GM21360 (cell line): ENCODE results near the gene MTAP.

ENCODE experiments used
- ATAC-seq: cut with Tn5 transposase; IDR thresholded peaks from one replicate; pipeline ENCODE4 v1.9.1; 2021; ENCODE audit warnings: mild to moderate bottlenecking, moderate library complexity; ENCODE audit not compliant: unreplicated experiment

Gene MTAP

DNA sequence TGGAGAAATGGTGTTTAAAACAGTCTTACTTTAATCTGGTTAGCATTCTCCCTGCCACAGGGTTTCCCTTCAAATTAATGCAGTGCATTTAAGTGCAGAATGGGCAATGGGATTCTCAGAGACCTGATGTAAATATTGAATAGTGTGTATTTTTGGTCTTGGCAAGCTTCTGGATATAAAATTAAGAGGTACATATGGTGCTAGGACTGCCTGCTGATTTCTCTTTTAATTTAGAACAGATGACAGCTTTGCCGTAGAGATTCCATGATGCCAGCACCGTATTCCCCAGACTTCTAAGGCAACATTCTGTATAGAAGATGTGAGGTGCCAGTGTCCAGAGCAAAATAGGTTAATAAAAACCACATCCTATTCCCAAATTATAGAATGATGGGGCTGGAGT lies 1.9 kb downstream of the MTAP start:
- ATAC-seq = no peak

DNA sequence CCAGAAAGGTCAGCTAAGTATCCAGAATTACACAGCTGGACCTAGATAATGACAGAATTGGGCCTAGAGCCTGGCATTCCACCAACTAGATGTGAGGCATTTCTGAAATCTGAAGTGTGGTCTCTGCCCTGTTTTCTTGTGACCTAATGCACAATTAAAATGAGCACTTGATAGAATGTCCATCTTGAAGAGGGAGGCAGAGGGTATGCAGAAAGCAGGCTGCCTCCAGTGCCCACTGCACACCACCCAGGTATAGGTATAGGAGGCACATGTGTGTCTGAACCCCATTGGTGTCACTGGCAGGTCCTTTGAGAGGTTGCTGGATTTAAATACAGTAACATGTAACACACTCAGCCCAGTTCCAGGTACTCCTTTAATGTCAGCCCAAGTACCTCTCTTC lies 2.4 kb downstream of the MTAP start:
- ATAC-seq = no peak

DNA sequence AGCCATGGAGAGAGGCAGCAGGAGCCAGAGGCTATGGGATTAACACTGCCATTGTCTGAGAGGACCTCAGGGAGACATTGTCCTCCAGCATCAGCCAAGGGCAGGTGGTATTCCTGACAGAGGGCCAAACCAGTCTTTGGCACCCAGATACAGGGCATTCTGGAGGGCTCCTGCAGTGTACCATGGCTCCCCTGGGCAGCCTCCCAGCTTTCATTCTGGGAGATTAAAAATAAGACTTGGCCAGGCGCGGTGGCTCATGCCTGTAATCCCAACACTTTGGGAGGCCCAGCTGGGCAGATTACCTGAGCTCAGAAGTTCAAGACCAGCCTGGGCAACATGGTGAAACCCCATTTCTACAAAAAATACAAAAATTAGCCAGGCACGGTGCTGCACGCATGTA lies 4.2 kb downstream of the MTAP start:
- no peak for ATAC-seq

DNA sequence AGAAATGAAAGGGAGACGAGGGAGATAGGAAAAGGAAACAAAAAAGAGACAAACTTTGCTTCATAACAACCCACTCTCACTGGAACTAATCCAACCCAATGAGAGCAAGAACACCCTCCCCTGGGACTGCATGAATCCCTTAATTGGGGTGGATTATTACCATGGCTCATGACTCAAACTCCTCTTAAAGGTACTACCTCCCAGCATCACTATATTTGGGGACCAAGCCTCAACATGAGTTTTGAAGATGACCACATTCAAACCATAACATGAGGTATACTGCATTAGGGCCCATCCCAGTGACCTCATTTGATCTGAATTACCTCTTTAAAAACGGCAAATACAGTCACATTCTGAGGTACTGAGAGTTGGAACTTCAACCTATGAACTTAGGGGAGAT lies 8.0 kb downstream of the MTAP start:
- no peak for ATAC-seq

DNA sequence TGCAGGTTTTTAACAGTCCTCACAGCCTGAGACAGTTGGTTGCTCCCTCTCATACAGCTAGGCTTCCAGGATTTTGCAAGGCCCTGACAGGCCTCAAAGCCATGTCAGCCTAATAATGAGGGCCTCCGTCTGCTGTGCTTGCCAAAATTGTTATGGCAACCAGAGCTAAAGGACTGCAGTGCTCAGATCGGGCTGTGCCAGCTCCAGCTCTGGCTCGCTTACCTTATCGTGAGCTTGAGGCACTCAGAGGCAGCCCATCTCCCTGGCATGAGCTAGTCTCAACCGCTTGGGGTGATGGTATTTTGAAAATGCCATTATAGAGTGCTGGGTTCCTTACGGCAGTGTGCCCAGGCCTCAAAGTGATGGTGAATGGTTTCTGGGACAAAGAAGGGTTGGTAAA lies 8.4 kb downstream of the MTAP start:
- no peak for ATAC-seq

DNA sequence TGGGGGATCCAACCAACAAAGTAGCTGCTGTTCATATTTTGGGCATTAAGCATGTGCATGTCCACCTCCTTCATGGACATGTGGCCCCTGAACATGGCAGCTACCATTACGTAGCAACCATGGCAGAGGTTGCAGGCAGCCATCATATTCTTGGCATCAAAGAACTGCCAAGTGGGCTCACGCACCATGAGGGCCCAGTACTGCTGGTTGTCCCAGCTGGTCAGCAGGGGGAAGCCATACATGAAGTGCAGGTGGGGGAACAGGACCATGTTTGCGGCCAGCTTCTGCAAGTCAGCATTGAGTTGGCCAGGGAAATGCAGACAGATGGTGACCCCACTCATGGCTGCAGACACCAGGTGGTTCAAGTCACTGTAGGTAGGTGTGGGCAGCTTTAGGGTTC lies 9.5 kb downstream of the MTAP start:
- ATAC-seq = no peak

DNA sequence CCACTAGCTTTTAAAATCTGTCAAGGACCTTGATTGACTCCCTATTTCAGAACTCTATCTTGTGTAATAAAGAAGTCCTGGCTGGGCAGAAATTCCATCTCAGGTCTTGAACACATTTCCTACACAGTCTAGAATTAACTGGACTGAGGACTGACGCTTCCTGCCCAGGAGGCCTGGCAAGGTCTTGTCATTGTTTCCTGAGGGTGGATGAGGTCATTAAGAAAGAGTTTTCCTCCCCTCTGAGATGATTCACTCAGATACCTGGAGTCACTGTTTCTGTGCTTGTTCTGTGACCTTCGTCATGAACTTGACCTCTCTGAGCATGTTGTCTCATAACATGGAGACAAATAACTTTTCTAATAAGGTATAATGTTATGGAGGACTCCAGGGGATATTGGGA lies 10.0 kb downstream of the MTAP start:
- ATAC-seq = no peak

DNA sequence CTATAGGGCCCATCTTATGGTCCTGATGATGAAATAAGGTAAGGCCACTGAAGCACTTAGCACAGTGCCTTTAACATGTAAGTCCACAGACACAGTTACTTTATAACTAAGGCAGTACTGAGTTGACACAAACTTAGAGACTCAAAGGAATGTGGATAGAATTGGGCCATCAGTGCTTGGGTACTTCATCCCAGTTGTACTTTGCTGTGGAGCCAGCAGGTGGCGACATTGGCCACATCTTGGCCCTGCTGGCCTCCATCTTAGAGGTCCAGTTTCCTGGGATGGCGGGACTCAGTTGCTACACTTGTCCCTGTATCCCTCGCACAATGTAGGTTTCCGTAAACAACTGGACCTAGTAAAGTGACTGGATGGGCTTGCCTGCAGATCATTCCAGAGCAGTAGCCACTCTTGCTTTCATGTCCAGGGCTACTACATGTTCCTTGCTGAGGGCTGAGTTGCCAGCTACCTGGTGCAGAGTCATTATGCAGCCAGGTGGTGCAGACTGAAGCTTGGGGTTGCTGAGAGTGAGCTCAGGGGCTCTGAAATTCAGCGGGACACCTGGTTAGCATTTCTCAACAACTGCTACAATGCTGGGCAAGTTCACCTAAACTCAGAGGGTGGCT lies 10.6 kb downstream of the MTAP start:
- ATAC-seq = peak; percentile 64

DNA sequence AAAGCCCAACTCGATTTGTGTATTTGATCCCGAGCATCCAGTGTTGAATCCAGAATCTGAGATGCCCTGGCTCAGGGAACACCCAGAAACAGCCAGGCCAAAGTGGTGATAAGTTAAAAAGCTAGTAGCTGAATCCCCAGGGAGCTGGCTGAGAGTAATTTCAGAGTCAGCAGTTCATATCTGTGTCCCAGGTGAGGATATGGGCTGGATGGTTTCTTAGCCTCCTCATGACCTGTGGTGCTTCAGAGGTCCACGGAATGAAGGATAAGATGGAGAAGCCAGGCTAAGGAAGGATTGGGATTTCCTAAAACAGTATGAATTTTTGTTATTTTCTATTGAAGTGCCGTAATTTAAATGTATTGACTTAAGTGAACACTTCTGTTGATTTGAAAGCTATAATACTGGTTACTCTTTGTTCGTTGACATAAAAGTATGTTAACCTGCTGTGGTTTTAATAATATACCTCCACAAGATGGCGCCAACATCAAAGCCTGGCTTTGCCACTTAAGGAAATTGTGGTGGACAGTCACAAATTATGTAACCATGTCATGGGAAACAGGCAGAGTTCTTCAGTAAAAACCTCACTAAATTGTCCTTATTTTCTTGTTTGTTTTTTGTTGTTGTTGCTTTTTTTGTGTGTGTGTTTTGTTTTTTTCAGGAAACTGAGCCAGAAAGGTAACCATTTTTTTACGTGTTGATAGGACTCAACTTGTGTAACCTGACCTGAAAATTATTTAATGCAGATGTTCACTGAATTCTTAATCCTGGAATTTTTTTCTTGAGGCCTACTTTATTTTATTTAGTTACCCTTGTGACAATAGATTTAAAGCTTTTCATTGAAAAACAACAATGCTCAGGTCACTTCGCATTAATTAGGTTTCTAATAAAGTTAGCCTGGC lies 11.4 kb downstream of the MTAP start:
- ATAC-seq = no peak

DNA sequence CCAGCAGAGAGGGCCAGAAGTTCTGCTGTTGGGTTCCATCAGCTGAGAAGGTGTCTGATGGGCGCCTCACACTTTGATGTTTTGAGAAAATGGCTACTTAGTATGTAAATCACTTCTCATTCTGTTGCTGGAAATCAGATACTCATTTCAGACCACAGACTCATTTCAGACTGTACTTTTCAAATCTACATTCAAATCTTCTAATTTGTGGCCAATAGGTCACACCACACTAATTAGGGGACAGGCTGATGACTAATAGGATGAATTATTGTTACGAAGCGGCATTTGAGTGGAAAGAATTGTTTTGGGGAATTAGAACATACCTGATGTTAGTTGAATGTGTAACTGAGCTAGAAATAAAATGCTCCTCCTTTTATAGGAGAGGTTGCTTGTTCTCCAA lies 13.2 kb downstream of the MTAP start:
- no peak for ATAC-seq

DNA sequence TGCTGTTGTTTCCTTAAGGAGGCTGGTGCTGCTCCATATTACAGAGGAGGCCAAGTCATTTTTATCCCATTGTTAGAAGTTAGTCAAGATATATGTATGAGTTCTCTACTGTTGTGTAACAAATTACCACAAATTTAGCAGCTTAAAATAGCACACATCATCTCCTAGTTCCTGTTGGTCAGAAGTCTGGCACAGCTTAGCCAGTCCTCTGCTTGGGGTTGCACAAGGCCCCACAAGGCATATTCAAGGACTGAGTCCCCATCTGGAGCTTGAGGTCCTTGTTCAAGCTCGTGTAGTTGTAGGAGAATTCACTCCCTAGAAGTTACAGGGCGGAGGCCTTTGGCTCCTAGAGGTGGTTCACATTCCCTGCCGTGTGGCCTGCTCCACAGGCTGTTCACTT lies 14.7 kb downstream of the MTAP start:
- no peak for ATAC-seq

DNA sequence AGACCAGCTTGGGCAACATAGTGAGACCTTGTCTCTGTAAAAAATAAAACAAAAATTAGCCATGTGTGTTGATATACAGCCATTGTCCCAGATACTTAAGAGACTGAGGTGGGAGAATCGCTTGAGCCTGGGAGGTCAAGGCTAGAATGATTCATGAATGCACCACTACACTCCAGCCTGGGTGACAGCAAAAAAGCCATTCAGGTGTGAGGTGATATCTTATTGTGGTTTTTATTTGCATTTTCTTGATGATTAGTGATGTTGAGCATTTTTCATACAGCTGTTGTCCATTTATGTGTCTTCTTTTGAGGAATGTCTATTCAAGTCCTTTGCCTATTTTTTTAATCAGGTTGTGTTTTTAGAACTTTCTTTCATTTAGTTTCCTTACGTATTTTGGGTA lies 23.2 kb downstream of the MTAP start:
- no peak for ATAC-seq

DNA sequence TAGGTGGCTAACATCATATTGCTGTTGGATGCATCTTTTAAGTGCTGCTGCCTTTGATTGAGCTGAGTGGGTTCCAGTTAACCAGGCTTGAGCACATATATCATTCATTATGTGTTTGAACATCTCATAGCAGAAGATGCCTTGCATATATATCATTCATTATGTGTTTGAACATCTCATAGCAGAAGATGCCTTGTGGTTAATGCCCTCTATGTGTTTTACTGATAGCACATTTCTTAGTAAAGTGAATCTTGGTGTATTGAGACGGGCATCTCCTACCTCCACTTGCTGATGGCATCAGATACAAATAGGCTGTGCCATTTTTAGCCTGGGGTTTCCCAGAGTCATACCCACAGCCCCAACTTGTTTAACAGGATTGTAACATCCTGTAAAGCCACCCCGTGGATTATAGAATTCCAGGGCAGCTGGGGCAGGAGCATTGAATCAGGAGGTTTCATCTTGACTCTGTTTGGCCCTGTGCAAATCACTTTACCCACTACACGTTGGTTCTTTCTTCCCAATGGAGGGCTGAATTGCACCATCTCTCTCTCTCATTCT lies 26.5 kb downstream of the MTAP start:
- ATAC-seq = no peak

DNA sequence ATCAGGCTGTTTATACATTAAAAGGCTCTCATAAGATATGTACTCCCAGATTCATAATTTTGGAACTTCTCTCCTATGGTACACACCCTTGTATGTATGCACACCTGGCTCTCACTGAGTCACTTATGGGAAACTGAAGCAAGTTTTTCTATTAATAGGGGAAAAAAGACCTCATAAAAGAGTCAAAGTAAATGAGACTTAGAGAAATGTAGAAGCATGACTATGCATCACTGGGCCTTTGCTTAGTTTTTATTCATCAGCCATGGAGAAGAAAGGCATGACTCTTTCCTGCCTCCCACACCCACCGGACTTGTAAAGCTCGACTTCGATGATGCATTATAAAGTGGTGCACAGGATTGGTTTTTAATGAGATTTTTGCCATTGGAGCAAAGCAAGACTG lies 28.2 kb downstream of the MTAP start:
- ATAC-seq = no peak

DNA sequence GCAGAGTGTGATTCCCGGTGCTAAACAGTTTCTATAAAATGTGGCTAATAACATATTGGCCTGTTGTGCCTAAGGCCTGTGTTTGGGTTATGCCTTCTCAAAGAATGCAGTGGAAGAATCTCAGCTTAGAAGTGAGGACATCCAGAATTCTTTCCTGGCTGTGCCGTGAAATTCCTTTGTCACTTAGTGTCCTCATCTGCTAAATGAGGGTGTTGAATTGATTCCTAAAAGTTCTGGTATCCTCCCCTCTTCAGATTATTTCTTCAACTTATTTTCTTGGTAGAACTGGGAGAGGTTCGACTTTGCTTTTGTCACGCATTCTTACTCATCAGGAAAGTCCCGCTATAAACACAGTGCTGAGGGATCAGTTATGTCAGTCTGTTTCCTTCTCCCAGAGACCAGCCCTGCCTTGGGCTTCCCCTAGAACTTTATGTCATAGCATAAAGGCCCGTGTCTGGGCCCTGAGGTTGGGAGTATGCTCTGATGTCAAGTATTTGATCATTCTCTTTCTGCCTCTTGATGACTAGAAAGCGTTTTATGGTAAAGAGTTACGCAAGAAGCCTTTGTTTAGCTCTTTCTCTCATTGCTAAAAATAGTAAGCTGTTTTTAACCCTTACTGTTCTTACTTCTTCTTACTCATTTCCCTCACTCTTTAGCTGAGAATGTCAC lies 29.5 kb downstream of the MTAP start:
- ATAC-seq = peak; percentile 69

DNA sequence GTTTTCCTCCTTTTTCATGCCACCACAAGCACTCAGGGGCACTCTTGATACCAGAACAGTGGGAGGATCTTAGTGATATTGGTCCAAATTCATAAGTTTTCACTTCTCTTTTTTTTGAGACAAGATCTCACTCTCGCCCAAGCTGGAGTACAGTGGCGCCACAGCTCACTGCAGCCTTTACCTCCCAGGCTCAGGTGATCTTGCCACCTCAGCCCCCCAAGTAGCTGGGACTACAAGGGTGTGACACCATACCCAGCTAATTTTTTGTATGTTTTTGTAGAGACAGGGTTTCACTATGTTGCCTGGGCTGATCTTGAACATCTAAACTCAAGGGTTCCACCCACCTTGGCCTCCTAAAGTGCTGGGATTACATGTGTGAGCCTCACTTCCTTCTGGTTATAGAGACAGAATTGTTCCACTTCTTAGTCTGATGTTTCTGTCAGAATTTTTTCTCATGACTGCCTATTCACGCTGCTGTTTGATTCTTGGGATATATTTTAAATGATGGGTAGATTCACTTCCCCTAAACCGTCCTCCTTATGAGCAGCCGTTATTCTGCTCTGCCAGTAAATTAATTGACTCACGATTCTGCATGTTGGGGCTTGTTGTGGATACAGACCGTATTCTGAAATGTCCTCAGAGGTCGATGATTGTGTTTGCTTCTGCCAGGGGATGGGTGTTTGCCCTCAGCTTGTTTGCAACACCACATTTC lies 30.8 kb downstream of the MTAP start:
- ATAC-seq = peak; percentile 78

DNA sequence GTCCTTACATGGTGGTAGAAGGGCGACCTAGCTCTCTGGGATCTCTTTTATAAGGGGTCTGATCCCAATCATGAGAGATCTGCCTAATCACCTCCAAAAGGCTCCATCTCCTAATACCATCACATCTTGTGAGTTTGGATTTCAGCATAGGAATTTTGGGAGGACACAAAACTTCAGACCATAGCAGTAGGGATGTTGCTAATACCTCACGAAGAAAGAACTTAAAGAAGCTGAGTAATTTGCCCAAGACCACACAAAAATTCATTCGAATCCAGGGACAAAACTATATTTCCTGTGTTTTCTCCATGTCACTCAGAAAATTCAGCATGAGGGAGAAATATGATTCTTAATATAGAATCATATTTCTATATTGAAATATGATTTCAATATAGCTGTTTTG lies 32.7 kb downstream of the MTAP start:
- ATAC-seq = no peak

DNA sequence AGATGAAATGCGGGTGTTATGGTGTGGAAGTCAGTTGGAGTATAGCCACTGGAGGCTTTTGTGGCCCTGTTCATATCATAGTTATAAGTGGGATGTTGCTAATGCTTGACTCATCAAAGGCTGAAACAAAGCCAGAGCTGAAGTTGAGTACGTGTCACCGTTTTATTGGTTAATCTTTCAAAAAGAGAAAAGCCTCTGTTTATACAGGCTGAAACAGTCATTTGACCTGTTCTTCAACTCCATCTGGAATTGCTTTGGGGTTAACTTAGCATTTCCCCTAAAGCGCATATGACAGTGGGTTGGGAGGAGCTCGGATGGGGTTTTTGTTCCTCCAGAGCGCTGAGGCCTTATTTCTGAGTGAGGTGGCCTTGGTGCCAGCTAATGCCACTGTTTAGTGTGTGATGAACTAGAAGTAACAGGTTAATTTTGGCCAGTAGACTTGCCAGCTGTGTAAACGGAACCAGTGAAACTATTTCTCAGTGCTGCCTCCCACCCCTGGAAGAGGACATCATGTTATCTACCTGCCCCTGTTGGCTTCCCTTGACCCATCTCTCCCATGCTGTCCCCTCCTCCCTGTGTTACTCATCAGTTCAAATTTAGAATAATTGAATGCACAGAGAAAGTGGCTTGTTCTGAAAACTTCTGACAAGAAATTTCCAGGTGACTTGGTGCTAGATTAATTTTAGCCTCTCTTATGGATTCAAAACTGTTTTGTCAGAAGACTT lies 34.2 kb downstream of the MTAP start:
- ATAC-seq = no peak

DNA sequence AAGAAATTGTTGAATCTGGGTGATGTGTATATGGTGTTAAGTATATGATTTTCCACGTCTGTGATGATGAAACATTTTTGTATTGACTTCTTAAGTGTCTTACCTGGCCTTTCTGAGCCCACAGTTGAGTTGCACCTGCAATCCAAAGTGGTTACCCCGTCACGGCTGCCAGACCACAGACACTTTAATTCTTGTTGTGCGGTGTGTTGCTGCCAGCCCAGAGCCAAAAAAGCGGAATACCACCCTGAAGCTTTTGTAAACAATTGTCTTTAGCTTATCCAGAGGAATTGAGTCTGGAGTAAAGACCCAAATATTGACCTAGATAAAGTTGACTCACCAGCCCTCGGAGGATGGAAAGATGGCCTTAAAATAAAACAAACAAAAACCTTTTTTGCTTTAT lies 35.1 kb downstream of the MTAP start:
- no peak for ATAC-seq

DNA sequence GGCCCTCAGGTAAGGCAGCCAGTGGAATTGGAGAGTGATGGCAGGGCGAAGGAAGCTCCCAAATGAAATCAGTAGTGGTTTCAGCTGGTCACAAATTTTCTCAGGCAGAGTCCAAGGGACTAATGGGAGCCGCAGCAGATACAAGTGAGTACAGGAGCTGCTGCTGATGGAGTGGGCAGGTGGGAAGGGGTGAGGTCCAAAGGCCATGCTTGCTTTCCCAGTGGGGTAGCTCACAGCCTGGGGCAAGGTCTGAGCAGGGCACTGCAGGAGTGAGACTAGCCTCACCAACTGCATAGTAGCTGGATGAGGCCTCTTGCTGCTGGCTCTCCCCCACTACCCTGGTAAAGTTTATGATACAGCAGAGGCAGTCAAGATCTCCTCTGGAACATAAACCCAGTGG lies 38.2 kb downstream of the MTAP start:
- ATAC-seq = no peak
